NCI-H226 (cell line): Measurements from ENCODE around the gene CALML3.

Source experiments
- DNase-seq: peaks from one replicate; pipeline ENCODE4 v3.0.0-alpha.2; 2015

CALML3 gene

DNA sequence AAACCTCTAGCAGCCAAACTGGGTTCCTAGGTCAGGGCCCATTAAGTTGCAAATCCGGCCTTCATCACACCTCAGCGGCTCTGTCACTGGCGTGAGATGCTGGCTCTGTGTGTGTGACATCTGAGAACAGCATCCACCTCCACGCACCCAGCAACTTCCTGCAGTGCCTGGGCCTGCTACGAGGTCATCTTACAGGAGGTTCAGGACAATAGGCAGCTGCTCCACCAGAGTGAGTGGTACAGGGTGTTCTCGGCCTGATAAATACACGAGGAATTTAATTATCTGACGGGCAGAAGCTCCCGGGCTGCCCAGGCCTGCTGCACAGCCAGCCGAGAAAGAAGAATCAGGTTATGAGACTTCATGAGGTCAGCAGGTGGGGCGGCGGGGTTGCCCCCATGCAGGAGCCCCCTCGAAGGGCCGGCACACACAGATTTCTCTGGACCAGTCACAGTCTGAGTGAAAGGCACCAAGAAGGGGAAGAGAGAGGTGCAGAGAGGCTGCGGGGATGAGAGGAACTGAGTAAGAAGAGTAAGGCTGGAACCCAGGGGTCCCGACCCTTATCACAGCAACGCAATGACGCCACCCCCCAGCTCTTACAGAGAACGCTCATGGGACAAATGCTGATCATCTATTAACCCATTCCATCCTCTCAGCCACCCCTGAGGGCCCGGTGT lies 49.3 kb downstream of the CALML3 start:
- no peak for DNase-seq

DNA sequence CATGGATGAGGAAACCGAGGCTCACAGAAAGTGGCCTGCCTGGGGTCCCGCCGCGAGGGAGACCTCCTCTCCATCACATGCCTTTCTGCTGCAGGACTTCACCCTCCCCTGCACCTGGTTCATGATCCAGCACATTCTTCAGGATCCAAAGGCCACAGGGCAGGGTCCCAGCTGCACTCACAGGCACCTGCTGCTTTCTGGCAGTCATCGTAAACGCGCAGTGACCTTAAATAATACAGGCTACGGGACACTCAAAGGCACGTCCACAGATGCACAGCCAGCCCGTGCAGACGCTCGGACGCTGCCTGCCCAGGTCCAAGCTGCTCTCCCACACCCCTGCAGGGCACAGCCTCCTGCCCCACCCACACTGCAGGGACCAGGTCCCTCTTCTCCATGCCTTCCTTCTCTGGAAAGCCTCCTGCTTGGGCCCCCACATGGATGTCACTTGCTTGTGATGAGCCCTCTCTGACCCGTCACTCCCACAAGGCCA lies 49.9 kb downstream of the CALML3 start:
- no peak for DNase-seq

DNA sequence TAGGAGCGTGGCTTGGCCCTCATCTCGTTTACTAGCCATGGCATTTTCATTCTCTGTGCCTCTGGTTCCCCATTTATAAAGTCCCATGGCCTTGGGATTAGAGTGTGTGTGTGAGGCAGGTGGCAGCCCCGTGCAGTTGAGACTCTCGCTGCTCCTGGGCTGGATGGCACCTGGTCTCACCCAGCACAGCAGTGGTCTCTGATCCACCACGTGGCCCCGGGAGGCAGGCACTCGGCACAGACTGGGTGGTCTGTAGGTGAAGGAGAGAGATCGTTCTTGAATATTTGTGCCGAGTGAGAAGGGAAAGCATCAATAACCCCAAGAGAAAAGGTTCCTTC lies 50.4 kb downstream of the CALML3 start:
- no peak for DNase-seq

DNA sequence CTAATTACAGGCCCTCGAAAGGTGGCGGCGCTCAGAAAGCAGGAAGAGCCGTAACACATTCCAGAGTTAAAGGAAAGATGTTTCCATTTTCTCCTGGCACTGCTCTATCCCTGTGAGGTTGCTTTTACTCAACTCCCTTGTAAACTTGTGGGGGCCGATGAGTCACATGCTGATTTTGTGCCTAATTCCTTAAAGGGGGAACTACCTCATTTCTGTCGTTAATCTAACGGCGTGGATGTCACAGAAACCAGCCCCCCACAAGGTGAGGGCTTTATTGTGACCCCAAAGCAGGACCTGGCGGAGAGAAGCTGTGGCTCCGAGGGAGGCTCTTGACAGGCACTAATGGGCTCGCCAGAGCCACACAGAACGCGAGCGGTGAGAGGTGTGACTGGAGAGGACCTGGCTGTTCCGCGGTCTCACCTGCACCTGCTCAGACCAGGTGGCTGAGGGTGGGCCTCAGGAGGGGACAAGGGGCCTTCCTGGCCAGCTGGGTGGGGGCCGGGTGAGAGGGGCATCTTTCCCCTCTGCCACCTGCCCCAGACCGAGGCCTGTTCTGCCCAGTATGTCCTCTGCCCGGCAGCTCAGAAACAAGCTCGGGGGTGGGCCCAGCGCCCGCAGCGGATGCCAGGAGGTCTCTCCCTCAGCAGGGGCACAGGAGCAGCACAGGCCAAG lies 50.9 kb downstream of the CALML3 start:
- peak; percentile 17 for DNase-seq

DNA sequence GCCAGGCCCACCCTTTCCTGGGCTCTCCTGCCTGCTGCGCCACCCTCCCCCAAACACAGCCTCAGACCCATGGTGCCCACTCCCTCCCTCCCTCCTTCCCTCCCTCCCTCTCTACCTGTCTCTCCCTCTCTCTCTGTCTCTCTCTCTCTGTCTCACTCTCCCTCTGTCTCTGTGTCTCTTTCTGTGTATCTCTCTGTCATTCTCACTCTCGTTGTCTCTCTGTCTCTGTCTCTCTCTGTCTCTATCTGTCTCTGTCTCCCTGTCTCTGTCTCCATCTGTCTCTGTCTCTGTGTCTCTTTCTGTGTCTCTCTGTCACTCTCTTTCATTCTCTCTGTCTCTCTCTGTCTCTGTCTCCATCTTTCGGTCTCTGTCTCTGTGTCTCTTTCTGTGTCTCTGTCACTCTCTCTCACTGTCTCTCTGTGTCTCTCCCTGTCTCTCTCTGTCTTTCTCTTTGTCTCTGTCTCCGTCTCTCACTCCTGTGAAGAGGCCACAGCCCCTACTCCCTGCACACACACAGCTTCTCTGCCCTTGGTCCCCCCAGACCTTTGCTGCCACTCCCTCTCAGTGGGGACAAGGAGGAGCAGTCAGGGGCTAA lies 51.5 kb downstream of the CALML3 start:
- DNase-seq = no peak
